Bronchial epithelial cell (primary cell): Measurements from ENCODE around the gene USP14. TPM values are rescaled to one million over a fixed set of nuclear protein-coding genes. Genes with fewer than 3 reads are reported as not detected.

Source experiments
- DNase-seq: peaks from one replicate; pipeline ENCODE4 v3.0.0-alpha.2; 2010; ENCODE audit warnings: low read depth
- FAIRE-seq: peaks from 2 replicates; lab custom pipeline; 2011; peaks lifted over from hg19 to GRCh38; lab: Jason Lieb, UNC
- H3K27me3 ChIP-seq: 2 replicates; pipeline ENCODE4 v1.5.1; 2011; ENCODE audit warnings: low read length; ENCODE audit not compliant: control insufficient read depth, insufficient read depth
- H3K36me3 ChIP-seq: 2 replicates; pipeline ENCODE4 v1.5.1; 2011; ENCODE audit warnings: low read length; ENCODE audit not compliant: control insufficient read depth, insufficient read depth
- H3K4me3 ChIP-seq: 2 replicates; pipeline ENCODE4 v1.5.1; 2011; ENCODE audit warnings: mild to moderate bottlenecking, low read depth, low read length, control low read depth
- total RNA-seq: library from RNA; depleted of rRNA; stranded (reverse); fragments of >200 nt; gene quantifications from 2 replicates; pipeline ENCODE4 v1.2.1, GENCODE V29; 2014
- TF ChIP-seq, protein P1 (sequence below): IDR thresholded peaks from 2 replicates; pipeline ENCODE4 v1.5.1; 2011; ENCODE audit warnings: mild to moderate bottlenecking, moderate library complexity, low read length, control low read depth, inconsistent platforms; ENCODE audit not compliant: insufficient read depth, severe bottlenecking

USP14 gene
- total RNA-seq, 1 donor from 2014 or later = 20.8 TPM

DNA sequence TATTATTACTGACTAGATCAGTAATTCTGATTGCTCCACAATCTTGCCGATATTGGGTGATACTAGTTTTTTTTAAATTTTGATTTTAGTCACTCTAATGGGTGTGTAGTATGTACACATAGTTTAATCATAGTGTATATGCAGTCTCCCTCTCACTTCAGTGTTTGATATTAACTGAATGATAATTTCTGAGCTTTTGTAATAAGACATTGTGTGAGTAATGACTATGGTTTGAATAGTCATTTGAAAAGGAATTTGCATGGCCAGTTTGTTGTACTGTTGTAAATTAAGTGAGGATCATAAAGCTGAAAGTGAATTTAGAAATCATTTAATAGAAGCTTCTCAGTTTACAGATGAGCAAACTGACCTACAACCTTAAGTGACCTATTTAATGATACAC, 33.4 kb downstream of the USP14 start:
- TF ChIP-seq, protein P1, sequence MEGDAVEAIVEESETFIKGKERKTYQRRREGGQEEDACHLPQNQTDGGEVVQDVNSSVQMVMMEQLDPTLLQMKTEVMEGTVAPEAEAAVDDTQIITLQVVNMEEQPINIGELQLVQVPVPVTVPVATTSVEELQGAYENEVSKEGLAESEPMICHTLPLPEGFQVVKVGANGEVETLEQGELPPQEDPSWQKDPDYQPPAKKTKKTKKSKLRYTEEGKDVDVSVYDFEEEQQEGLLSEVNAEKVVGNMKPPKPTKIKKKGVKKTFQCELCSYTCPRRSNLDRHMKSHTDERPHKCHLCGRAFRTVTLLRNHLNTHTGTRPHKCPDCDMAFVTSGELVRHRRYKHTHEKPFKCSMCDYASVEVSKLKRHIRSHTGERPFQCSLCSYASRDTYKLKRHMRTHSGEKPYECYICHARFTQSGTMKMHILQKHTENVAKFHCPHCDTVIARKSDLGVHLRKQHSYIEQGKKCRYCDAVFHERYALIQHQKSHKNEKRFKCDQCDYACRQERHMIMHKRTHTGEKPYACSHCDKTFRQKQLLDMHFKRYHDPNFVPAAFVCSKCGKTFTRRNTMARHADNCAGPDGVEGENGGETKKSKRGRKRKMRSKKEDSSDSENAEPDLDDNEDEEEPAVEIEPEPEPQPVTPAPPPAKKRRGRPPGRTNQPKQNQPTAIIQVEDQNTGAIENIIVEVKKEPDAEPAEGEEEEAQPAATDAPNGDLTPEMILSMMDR = no peak
- Histone ChIP-seq H3K36me3 (no peaks in the 10 kb centered on the region), H3K4me3 (no peak overlapping the region), H3K27me3 (no peaks in the 10 kb centered on the region)
- peak; percentile 13 for DNase-seq
- no peak for FAIRE-seq

DNA sequence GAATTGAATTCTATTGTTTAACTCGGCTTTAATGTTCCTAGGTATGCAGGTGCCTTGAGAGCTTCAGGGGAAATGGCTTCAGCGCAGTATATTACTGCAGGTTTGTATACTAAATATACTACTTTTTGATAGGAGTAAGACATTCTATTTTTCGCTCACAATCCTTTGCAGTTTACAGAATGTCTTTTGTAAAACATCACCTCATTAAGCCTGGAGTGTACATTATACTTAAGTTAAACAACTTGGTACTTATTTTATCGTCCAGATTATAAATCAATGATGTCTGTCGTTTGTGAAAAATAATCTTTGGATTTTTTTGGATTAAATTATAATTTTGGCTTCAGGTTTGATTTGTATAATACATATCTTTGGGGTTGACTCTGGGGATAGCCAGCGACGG, 34.4 kb downstream of the USP14 start:
- Histone ChIP-seq H3K36me3 (no peaks in the 10 kb centered on the region), H3K4me3 (no peak overlapping the region), H3K27me3 (no peaks in the 10 kb centered on the region)
- FAIRE-seq = no peak
- TF ChIP-seq, protein P1 = no peak
- DNase-seq = no peak

DNA sequence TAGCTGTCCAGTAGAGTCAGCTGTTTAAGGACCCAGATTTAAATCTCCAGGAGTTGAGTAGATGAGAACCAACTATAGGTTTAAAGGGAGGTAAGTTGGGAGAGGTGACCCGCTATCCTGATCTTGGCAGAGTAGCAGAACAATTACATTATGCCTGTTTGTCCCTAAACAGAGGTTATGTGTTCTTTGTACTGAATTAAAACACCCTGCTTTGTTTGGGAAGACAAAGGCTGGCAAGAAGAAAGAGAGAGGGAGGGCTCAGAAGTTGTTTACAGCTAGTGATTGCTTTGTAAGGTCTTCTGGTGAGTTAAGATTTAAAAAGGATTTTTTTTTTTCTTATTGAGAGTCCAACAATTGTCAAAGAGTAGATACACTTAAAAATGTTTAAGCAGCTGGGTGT, 37.3 kb downstream of the USP14 start:
- Histone ChIP-seq H3K4me3 (no peak overlapping the region), H3K36me3 (peaks cover 4% of the 10 kb centered on the region), H3K27me3 (no peaks in the 10 kb centered on the region)
- DNase-seq (no peak), FAIRE-seq (no peak)
- TF ChIP-seq, protein P1 = no peak

DNA sequence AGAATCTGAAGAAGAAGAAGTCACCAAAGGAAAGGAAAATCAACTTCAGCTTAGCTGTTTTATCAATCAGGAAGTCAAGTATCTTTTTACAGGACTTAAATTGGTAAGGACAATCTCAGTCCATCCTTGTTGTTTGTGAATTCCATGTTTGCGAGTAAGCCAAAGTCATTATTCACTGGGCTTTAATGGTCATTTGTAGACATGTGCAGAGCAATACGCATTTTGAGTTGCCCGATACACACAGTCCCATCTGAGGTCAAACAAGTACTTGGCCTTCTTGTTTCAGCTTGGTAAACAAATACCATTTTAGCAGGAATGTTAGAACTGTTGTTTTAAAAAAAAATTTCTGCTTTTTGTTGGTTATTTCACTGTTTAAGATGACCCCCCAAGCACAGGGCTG, 40.9 kb downstream of the USP14 start:
- peaks cover 6% of the 10 kb centered on the region for H3K36me3 ChIP-seq
- FAIRE-seq (no peak), DNase-seq (no peak)
- H3K27me3 ChIP-seq = no peaks in the 10 kb centered on the region
- TF ChIP-seq, protein P1 = no peak
- no peak overlapping the region for H3K4me3 ChIP-seq

DNA sequence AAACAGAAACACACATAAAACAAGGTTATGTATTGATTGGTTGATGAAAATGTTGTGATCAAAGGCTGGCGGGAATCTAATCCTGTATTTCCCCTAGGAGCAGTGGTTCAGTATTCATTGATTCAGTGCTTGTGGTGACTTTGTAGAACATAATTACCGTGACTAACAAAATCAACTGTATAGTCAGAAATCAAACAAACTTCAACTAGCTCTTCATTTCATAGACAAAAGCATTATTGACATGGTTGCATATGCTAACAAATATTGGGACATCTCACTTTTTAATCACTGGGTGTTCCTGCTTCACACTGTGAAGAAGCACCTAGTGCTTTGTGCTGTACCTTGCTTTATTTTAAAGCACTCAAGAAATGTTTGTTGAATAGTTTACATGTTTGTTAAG, 41.4 kb downstream of the USP14 start:
- no peaks in the 10 kb centered on the region for H3K27me3 ChIP-seq
- FAIRE-seq (no peak), DNase-seq (no peak)
- TF ChIP-seq, protein P1 = no peak
- H3K36me3 ChIP-seq = peaks cover 6% of the 10 kb centered on the region
- H3K4me3 ChIP-seq = no peak overlapping the region

DNA sequence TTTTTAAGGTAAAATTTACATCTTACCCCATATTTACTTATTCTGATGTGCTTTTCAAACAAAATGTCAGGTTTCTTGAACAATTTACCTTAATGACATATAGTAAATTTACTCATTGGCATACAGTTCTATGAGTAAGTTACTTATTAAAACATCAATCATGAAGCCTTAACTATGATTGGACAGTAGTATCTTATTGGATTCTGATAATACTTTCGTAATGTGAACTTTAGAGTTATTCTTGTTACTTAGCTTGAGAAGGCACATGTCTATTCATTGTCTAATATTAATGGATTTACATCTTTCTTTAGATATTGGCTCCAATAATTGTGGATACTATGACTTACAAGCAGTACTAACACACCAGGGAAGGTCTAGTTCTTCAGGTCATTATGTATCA, 51.7 kb downstream of the USP14 start:
- H3K36me3 ChIP-seq = peaks cover 10% of the 10 kb centered on the region
- no peak for FAIRE-seq
- H3K4me3 ChIP-seq = no peak overlapping the region
- no peaks in the 10 kb centered on the region for H3K27me3 ChIP-seq
- TF ChIP-seq, protein P1 = no peak
- DNase-seq = no peak
